NCI-H2171 treated with DMSO at 0.1 percent for 48 hours (cell line): Measurements from ENCODE around the gene CCDC82.

Experiments used
- DNase-seq: peaks from one replicate; lab custom pipeline; 2025; lab: John Stamatoyannopoulos, UW

The CCDC82 gene

DNA sequence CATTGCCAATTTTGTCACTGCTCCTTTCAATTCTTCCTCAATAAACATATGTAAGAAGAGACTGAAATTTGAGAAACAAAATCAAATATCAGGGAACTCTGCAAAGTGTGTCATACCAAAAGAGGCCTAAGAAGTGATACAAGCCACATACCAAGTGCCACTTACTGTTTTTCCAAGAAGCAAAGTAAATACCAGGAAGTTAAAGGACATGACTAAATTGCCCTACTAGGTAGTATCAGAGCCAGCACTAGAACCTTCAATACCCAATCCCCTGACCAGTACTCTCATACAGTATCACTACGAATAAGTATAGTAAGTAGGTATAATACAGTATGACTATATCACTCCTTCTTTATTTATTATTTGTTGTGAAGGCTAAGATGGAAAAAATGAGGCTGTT lies 60.3 kb downstream of the CCDC82 start:
- no peak for DNase-seq

- DNase-seq = no peak
These were observed 61.2 kb downstream of the CCDC82 start for GRCh38 chr11:96328395-96329010.

- DNase-seq = peak; percentile 57
These were observed 62.8 kb downstream of the CCDC82 start for GRCh38 chr11:96326959-96327358.

DNA sequence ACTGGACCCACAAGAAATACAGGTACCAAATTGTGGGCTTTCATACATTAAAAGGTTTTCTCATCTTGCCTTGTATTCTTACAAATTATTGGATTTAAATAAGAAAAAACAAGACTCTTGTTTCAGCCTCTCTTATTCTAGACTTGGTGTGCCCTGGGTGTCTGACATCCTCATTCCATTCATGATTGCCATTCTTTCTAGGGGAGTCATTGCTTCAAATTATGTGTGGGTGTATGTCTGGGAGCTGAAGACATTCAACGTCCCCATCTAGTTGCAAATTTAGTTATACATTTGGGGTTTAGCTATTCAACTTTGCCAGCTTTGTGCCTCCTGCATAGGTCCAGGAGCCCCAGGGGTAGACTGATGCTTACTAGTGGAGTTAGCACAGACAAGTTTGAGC lies 64.8 kb downstream of the CCDC82 start:
- no peak for DNase-seq

DNA sequence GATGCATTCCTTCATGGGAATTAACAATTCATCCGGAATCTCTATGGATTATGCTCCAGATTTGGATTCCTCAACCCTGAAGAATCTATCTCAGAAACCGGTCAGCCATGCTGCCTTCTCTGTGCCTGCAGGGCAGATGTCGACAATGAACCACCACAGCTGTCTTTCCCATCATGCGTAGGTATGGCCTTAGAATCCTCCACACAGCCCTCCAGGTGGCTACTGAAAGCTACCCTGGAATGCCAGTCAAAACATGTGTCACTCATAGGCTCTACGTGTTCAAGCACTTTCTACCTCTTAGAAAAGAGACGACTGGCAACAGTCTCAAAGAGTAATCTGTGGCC lies 66.1 kb downstream of the CCDC82 start:
- DNase-seq = no peak

DNA sequence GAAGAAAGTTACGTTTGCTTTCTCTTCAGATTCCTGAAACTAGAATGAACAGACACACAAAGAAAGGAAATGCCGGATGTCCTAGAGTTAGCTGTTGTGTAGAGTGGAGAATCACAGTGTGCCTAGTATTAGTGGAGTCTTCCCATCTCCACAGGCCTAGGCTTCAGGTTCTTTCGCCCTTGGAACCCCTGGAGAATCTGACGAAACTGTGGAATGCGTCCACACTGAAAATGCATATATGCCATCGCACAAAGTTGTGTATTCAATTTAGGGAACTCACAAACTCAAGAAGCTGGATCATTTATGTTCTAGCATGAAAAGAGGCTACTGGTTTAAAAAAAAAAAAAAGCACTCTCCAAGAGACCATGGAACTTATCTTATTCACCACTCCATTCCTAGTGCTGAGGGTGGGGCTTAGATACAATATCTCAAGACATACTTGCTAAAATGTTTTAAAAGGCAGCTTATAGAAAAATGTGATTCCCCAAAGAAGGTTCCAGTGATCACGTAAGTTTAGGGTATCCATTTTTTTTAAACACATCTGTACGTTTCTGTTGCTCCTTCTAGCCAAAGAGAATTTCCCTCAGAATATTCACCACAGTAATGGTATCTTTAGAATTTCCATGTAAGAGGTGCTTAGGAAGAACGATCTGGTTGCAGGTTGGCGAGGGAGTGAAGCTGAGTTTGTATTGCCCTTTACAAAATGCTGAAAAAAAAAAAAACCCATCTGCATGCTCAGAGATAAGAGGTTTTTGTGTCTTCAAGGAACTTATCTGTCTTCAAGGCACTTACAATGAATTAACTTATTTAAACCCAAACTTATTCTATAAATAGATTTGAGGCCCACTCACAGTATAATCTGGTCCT lies 66.7 kb downstream of the CCDC82 start:
- DNase-seq = no peak

- no peak for DNase-seq
These were observed 68.6 kb downstream of the CCDC82 start for GRCh38 chr11:96321091-96321490.

- DNase-seq = no peak
These were observed 69.6 kb downstream of the CCDC82 start for GRCh38 chr11:96319898-96320656.

- DNase-seq = no peak
These were observed 70.9 kb downstream of the CCDC82 start for GRCh38 chr11:96318850-96319249.

- DNase-seq = no peak
These were observed 71.3 kb downstream of the CCDC82 start for GRCh38 chr11:96318399-96318798.

DNA sequence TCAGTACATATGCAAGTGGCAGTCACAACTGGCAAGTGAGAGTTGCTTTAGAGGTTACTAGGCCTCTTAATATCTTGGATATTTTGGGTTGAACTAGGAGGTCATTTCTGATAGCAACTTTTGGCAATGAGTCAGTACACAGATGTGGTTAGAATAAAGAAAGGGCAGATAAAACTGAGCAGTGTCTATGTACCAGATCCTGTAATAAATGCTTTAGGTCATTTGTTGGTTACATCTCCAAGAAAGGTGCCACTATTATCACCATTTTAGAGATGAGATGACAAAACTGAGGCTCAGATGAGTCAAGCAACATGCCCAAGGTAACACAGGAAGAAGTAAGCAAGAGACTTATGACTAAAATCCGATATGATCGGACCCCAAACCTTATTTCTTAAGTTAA lies 71.7 kb downstream of the CCDC82 start:
- DNase-seq = no peak

DNA sequence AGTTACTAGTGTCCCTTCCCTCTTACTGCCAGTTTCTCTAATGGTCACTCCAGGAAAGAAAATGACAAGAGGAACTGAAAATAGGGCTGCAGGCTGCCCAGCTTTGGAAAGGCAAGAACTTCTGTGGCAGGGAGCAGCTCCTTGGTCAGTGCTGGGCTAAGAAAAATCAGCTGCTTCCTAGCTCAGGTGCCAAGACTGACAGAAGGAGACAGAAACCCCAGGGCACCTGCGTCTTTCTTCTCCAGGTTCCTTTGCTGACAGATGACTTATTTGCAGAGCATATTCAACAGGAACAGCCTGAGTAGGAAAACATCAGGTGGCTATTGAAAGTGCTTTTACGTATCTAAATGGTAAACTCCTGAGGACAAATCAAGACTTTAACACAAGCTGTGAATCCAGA lies 72.1 kb downstream of the CCDC82 start:
- no peak for DNase-seq

DNA sequence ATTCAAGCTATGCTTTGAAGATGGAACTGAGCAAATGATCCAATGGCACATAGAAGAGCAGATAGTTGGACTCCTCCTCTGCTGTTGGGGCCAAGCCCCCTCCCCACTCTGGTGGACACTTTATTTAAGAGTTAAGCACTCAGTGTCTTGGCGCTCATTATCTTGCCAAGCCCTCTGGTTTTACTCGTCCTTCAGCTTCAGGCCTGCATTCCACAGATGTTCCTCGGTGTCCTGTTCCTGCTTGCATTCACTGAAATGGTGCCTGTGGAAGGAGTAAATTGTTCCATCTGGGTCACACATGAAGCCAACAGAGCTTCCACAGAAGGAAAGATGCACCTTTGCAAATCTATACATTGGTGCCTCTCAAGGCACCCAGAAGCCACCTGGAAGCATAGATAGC lies 72.8 kb downstream of the CCDC82 start:
- no peak for DNase-seq

- DNase-seq = no peak
These were observed 74.2 kb downstream of the CCDC82 start for GRCh38 chr11:96315476-96315875.

DNA sequence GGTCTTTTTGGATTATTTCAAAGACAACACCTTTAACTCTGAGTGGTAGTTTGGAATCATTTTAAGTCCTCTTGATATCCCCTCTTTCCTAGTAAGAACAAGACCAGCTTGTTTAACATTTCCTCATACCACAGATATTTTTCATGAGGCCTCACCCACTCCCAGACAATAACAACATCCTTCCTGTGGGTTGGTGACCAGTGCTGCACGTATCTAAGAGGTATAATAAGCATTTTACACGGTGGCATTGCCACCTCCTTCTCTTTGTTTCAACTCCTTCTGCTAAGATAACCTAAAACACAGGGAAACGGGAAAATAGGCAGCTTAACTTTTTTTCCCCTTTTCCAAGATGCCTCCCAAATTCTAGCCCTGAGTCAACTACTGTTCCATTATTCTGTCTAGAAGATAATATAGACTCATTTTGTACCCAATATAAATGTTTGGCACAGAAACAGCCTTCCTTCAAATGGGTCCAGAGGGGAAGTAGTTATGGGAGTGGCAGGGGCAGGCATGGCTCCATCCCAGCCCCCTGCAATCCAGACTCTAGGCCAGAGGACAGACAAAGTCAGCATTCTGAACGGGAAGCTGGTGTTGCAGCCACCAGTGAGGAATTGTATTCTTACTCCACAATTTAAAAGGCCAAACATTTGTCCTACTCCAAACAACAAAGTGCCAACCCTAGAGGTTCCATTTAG lies 75.2 kb downstream of the CCDC82 start:
- DNase-seq = no peak

- no peak for DNase-seq
These were observed 76.5 kb downstream of the CCDC82 start for GRCh38 chr11:96313163-96313562.

DNA sequence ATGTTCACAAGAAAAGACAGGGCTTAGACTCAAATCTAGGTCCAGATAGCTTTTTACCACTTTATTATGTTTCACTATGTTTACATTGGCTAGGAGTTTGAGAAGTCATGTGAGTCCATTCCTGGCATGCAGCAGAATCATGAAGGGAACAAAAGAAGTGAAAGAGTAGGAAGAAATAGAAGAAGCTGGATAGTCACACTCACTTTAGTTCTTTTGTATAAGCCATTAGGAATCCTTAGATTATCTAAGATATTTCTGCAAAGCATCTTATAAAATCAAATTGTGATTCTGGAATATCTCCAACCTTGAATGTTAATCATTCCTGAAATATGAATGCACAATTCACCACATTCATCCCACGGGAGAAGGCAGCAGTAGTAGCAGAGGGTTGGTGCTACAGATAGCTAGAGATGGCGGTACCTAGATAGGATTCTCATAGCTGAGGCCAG lies 78.6 kb downstream of the CCDC82 start:
- no peak for DNase-seq

DNA sequence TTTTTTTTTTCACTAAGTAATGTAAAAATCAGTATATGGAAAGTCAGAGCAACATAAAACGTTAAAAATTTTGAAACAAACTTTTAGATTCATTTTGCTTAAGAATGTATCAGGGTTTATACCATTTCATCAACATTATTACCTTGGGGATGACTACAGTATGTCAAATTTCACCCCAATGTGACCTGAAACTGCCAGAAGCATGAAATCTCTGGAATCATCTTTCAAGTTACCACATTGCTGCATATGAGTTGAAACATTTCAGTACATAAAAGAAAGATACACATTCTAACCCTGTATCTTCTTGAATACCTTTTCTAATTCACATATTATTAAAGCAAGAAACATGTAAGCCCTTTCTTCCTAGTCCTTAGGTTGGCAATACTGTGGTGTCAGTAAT lies 79.5 kb downstream of the CCDC82 start:
- DNase-seq = no peak

DNA sequence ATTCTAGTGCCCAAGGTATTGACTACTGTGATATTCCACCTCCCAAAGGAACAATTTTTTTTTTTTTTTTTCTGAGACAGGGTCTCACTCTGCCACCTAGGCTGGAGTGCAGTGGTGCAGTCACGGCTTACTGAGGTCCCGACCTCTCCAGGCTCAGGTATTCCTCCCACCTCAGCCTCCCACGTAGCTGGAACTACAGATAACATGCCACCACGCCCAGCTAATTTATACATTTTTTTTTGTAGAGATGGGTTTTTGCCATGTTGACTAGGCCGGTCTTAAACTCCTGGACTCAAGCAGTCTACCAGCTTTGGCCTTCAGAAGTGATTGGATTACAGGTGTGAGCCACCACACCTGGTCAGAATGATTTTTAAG lies 80.1 kb downstream of the CCDC82 start:
- no peak for DNase-seq

DNA sequence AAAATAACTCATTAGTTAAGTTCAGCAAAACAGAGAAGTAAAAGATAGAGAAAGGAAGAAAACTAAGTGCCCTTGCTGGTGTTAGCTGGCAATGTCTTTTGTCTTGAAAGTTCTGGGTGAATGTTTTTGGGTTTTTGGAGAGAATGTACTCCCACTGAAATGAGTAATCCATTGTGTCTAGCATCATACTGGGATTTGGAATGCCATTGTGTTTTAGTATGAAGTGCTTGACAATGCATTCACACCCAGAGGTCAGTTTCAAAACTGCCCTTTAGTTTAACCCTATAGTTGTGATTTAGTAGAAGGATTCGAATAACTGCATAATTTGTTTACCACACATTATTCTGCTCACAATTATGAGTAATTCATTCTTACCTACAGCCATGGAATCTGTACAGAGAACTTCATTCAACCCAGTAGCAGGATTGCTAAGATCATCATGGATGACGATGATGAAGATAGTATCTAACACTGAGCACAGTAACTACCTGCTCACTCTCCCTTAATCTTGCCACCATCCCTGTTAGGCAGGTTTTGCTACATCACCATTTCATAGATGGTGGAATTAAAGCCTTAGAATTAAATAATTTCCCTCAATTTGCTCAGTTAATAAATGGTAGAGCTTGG lies 80.6 kb downstream of the CCDC82 start:
- no peak for DNase-seq

- DNase-seq = no peak
These were observed 82.0 kb downstream of the CCDC82 start for GRCh38 chr11:96307776-96308140.
